Activated T-cell treated with anti-CD3 and anti-CD28 coated beads, Interleukin-2, amount 50 U/mL, for 72 hours (primary cell): ENCODE data around the gene DCTPP1. TPM values are rescaled to one million over a fixed set of nuclear protein-coding genes. Genes with fewer than 3 reads are reported as not detected.

Source experiments
- ATAC-seq, 2 donors: fragments of 150-1000 bp; cut with Tn5 transposase; replicated peaks in 1 of 2; 2 replicates each; pipeline ENCODE4 v1.10.0; 2021; ENCODE audit warnings: moderate library complexity in 2 of 2, mild to moderate bottlenecking in 1 of 2
- DNase-seq, 2 donors: peaks; one replicate each; pipeline ENCODE4 v3.0.0; 2021 to 2022; ENCODE audit warnings: mixed read lengths in 1 of 2
- H3K27ac Mint-ChIP-seq: one replicate; pipeline ENCODE4 v1.8.0; 2022; ENCODE audit warnings: mild to moderate bottlenecking, moderate library complexity, mixed read lengths
- H3K27me3 Mint-ChIP-seq: one replicate; pipeline ENCODE4 v1.8.0; 2022; ENCODE audit warnings: low read depth, mixed read lengths
- H3K36me3 Mint-ChIP-seq, 2 donors: one replicate each; pipeline ENCODE4 v1.8.0; 2022; ENCODE audit warnings: mixed read lengths in 2 of 2, mild to moderate bottlenecking in 1 of 2; ENCODE audit not compliant: insufficient read depth in 2 of 2
- H3K4me1 Mint-ChIP-seq: one replicate; pipeline ENCODE4 v1.8.0; 2022; ENCODE audit warnings: low read depth, mixed read lengths
- H3K4me3 Mint-ChIP-seq, 2 donors: one replicate each; pipeline ENCODE4 v1.8.0; 2022; ENCODE audit warnings: mild to moderate bottlenecking in 2 of 2, mixed read lengths in 2 of 2, moderate library complexity in 2 of 2
- H3K9me3 Mint-ChIP-seq, 2 donors: one replicate each; pipeline ENCODE4 v1.8.0; 2022; ENCODE audit warnings: mixed read lengths in 2 of 2
- total RNA-seq, 2 donors: library from RNA; stranded (reverse); gene quantifications; one replicate each; pipeline ENCODE4 v1.2.3, GENCODE V29; 2022

DCTPP1 gene
- total RNA-seq, 2 donors from 2014 or later: 56.5 to 78.8 TPM

DNA sequence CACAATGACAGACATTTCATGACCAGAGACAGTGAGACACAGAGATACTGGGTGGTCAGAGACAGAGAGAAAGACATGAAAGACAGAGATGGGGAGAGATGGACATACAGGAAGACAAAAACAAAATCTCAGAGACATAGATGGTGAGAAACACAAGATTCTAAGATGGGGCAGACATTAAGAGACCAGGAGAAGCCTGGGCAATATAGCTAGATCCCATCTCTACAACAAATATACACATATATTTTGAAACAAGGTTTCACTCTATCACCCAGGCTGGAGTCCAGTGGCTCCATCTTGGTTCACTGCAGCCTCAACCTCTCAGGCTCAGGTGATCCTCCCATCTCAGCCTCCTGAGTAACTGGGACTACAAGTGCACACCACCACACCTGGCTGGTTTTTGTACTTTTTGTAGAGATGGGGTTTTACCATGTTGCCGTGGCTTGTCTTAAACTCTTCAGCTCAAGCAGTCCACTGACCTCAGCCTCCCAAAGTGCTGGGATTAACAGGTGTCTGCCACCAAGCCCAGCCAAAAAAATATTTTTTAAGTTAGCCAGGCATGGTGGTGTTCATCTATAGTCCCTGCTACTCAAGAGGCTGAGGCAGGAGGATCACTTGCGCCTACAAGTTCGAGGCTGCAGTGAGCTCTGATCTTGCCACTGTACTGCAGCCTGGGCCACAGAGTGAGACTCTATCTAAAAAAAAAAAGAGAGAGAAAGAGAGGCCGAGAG, 49.6 kb downstream of the DCTPP1 start:
- Mint-ChIP-seq H3K27ac (peak overlapping the region; percentile 93), H3K36me3 (peaks cover 9 to 13% of the 10 kb centered on the region in 2 donors), H3K9me3 (peaks cover 0 to 2% of the 10 kb centered on the region in 2 donors), H3K27me3 (no peaks in the 10 kb centered on the region), H3K4me3 (peak overlapping the region; percentile 92 to 99), H3K4me1 (peaks cover 65% of the 10 kb centered on the region)
- no peak for ATAC-seq
- DNase-seq: no peak

DNA sequence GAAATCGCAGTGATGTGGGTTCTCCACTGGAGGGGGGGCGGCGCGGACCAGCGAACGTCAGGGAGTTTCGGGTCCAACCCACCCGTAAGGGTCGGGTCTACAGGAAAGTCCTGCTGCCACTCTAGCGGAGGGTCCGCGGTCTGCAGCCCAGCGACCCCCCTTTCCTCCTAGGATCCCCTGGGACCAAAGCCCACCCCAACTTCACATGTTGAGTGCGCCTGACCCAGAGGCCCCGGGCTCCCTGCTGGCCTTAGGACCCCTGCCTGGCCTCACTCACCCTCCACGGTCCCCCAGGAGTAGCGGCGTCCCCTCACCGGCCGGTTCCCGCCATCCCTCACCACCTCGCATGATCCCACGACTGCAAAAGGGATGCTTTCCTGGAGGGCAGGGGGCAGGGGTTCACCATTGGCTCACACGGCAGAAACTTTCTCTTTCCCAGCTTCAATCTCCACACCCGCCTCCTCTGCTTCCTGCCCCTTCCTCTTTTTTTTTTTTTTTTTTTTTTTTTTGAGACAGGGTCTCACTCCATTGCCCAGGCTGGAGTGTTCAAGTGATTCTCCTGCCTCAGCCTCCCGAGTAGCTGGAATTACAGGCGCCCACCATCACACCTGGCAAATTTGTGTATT, 50.6 kb downstream of the DCTPP1 start:
- no peak overlapping the region for H3K27ac Mint-ChIP-seq
- ATAC-seq (no peak), DNase-seq (no peak)
- peaks cover 9 to 13% of the 10 kb centered on the region in 2 donors for H3K36me3 Mint-ChIP-seq
- H3K27me3 Mint-ChIP-seq: no peaks in the 10 kb centered on the region
- peaks cover 0 to 2% of the 10 kb centered on the region in 2 donors for H3K9me3 Mint-ChIP-seq
- peaks cover 65% of the 10 kb centered on the region for H3K4me1 Mint-ChIP-seq
- peak overlapping the region; percentile 92 to 99 for H3K4me3 Mint-ChIP-seq

DNA sequence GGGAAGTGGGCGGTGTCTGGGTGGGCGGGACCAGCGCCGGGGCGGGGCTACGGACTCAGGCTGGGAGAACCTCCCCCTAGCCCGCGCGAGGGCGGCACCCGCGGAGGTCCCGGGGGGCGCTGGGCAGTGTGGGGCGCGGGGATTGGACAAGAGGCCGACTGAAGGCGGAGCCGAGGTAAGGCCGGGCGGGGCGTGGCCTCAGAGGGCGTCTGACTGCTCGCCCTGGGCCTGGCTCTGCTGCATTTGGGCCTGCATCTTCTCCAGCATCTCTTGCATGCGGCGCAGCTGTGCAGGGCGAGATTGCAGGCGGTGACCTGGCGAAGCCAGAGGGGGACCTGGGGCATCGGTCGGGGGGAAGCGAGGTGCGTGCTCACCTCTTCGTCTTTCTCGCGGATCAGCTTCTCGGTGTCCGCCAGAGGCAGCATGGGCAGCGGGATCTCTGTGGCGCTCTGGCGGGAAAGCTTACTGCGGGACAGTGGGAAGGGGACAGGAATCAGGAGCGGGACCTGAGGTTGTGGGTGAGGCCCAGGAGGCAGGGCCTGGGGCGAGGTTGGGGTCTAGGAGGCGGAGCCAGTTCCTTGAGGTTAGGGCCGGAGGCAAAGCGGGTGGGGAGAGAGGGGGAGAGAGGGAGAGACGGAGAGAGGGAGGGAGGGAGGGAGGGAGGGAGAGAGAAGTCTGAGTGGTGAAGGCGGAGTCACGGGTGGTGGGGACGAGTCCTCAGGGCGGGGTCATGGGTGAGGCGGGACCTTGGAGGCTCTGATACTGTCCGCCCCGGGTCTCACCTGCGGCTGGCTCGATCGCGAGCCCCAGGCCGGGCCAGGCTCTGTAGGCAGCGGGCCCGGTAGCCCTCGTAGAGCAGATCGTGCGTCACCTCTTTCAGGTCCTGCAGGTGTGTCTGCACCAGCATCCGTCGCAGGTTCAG, 51.3 kb downstream of the DCTPP1 start:
- peaks cover 0 to 2% of the 10 kb centered on the region in 2 donors for H3K9me3 Mint-ChIP-seq
- H3K27ac Mint-ChIP-seq: peak overlapping the region; percentile 100
- peaks cover 58% of the 10 kb centered on the region for H3K4me1 Mint-ChIP-seq
- no peaks in the 10 kb centered on the region for H3K27me3 Mint-ChIP-seq
- peaks cover 9 to 11% of the 10 kb centered on the region in 2 donors for H3K36me3 Mint-ChIP-seq
- ATAC-seq (peak; percentile 87 to 90), DNase-seq (peak; percentile 99)
- H3K4me3 Mint-ChIP-seq: peak overlapping the region; percentile 92 to 99

DNA sequence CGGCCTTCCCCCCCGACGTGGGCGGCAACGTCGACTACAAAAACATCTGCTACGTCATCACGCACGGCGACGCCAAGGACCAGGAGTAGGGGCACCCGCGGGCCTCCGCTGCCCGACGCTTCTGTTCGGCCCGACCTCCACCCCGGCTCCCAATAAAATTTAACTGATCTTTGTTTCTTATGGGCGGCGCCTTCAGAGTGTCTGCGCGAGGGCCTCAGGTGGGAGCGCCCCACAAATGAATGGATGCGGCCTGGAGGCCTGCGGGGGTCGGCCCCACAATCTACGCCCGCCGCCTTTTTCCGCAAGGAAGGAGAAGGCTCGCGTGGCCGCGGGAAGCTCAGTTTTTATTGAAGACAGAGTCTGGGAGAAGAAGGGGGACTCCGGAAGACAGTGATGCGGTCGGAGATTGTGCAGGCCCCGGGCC, 52.0 kb downstream of the DCTPP1 start:
- no peaks in the 10 kb centered on the region for H3K27me3 Mint-ChIP-seq
- H3K4me3 Mint-ChIP-seq: peak overlapping the region; percentile 92 to 99
- peaks cover 0 to 2% of the 10 kb centered on the region in 2 donors for H3K9me3 Mint-ChIP-seq
- DNase-seq (peak; percentile 92 to 93), ATAC-seq (peak; percentile 57 to 59)
- H3K4me1 Mint-ChIP-seq: peaks cover 52% of the 10 kb centered on the region
- H3K36me3 Mint-ChIP-seq: peaks cover 9 to 11% of the 10 kb centered on the region in 2 donors
- peak overlapping the region; percentile 100 for H3K27ac Mint-ChIP-seq

DNA sequence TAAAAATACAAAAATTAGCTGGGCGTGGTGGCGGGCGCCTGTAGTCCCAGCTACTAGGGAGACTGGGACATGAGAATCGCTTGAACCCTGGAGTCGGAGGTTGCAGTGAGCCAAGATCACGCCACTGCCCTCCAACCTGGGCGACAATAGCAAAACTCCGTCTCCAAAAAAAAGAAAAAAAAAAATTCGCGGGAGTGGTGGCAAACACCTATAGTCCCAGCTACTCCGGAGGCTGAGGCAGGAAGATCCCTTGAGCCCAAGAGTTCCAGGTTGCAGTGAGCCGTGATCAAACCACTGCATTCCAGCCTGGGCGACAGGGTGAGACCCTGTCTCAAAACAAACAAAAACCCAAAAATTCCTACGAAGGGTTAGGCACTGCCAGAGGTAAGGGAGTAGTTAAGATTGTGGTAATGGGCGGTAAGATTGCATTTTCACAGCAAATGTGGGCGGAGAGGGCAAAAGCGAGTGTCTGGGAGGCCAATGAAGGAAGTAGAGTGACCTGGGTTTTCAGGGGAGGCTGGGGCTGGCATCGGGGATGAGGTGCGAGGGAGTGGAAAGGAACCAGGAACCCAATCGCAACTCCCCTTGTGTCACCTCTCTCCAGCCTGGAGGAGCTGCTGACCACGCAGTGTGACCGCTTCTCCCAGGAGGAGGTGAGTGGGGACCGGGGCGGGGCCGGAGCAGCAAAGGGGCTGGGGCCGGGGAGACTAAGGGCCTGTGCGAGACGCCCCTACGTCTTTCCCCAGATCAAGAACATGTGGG, 52.6 kb downstream of the DCTPP1 start:
- peaks cover 0 to 2% of the 10 kb centered on the region in 2 donors for H3K9me3 Mint-ChIP-seq
- DNase-seq: no peak
- H3K4me3 Mint-ChIP-seq: peak overlapping the region; percentile 92 to 99
- peaks cover 9 to 11% of the 10 kb centered on the region in 2 donors for H3K36me3 Mint-ChIP-seq
- H3K27ac Mint-ChIP-seq: peak overlapping the region; percentile 100
- ATAC-seq: no peak
- H3K4me1 Mint-ChIP-seq: peaks cover 46% of the 10 kb centered on the region
- H3K27me3 Mint-ChIP-seq: no peaks in the 10 kb centered on the region

DNA sequence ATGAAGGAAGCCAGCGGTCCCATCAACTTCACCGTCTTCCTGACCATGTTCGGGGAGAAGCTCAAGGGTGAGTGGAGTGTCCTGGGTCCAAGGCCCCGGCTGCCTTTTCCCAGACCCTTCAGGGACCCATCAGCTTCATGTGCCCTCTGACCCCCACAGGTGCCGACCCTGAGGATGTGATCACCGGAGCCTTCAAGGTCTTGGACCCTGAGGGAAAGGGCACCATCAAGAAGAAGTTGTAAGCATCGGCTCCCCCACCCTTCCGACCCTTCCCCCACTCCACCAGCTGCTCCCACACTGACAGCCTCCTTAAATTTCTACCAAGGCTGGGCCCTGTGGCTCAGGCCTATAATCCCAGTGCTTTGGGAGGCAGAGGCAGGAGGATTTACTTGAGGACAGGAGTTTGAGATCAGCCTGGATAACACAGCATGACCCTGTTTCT, 53.3 kb downstream of the DCTPP1 start:
- ATAC-seq: no peak
- H3K36me3 Mint-ChIP-seq: peaks cover 9 to 11% of the 10 kb centered on the region in 2 donors
- peaks cover 0 to 2% of the 10 kb centered on the region in 2 donors for H3K9me3 Mint-ChIP-seq
- peak overlapping the region; percentile 40 for H3K27ac Mint-ChIP-seq
- DNase-seq: no peak
- H3K4me1 Mint-ChIP-seq: peaks cover 48% of the 10 kb centered on the region
- H3K4me3 Mint-ChIP-seq: peak overlapping the region in 1 of 2 donors; percentile 92
- H3K27me3 Mint-ChIP-seq: no peaks in the 10 kb centered on the region

DNA sequence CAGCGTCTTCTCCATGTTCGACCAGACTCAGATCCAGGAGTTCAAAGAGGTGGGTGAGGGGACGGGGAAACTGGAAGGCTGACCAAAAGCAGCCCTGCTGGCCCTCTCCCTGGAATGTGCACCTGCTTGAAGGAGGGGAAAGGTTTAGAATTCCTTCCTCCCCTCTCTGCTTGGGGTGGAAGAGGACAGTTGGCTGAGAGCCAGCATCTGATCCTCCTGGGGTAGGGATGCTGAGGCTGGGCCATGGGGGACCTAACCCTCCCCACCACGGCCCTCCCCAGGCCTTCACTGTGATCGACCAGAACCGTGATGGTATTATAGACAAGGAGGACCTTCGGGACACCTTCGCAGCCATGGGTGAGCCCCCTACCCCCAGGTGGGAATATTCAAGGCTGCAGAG, 54.0 kb downstream of the DCTPP1 start:
- Mint-ChIP-seq H3K27me3 (no peaks in the 10 kb centered on the region), H3K4me1 (peaks cover 48% of the 10 kb centered on the region), H3K9me3 (peaks cover 0 to 2% of the 10 kb centered on the region in 2 donors), H3K27ac (no peak overlapping the region), H3K4me3 (no peak overlapping the region), H3K36me3 (peaks cover 9 to 11% of the 10 kb centered on the region in 2 donors)
- DNase-seq (no peak), ATAC-seq (no peak)

DNA sequence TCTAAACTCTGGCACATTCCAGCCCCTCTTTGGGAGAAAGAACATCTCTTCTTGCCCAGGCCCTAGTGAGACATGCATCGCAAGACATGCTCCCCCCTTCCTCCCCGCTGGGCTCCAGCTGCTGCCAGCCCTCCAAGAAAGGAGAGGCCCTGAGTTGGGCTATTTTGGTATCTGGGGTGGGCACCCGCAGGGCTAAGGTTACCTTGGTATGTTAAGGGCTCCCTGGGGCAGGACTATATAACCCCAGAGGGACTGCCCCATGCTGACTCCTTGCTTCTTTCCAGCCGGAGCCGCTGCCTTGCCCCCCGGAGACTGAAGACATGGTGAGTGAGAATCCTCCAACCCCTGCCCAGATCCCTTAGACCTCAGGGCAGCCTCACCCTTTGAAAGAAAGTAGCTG, 55.3 kb downstream of the DCTPP1 start, which contains the start of gene MYL11:
MYL11 (plus strand) TSS at position 265 of the 400 bp plus-strand sequence; CDS start at position 321, 56 bp downstream.
- ATAC-seq: no peak
- Mint-ChIP-seq H3K9me3 (no peaks in the 10 kb centered on the region), H3K27ac (peak within 1 kb of the TSS; percentile 65), H3K27me3 (no peaks in the 10 kb centered on the region), H3K4me1 (peaks cover 34% of the 10 kb centered on the region), H3K36me3 (peaks cover 4 to 5% of the 10 kb centered on the region in 2 donors), H3K4me3 (no peak within 1 kb of the TSS)
- DNase-seq: no peak

Other genes with a start within 250 kb of the DCTPP1 start
- gene CORO1A, start 246.4 kb downstream of the DCTPP1 start, total RNA-seq: 100 to 1,000 TPM; 843 to 987 TPM
- gene BOLA2B, start 236.4 kb downstream of the DCTPP1 start, total RNA-seq: 10 to 100 TPM; 73.7 to 87.3 TPM
- 100 to 1,000 TPM in 1 of 2 donors, 10 to 100 TPM in 1; 48.1 to 129 TPM for gene SLX1A, start 236.2 kb downstream of the DCTPP1 start, total RNA-seq
- 10 to 100 TPM; 16.6 to 20.1 TPM for gene SULT1A3, start 230.8 kb downstream of the DCTPP1 start, total RNA-seq
- gene NPIPB13, start 181.6 kb downstream of the DCTPP1 start, total RNA-seq: 10 to 100 TPM; 18.5 to 20.4 TPM
- gene CD2BP2, start 74.7 kb downstream of the DCTPP1 start, total RNA-seq: 10 to 100 TPM; 61.9 to 63.5 TPM
- 10 to 100 TPM; 48.0 to 50.7 TPM for gene TBC1D10B, start 59.5 kb downstream of the DCTPP1 start, total RNA-seq
- 1 to 10 TPM in 1 of 2 donors, not detected in 1; 2.0 TPM for gene MYL11, start 55.2 kb downstream of the DCTPP1 start, total RNA-seq
- 100 to 1,000 TPM; 223 to 233 TPM for gene SEPTIN1, start 47.5 kb downstream of the DCTPP1 start, total RNA-seq
- gene ZNF48, start 34.6 kb downstream of the DCTPP1 start, total RNA-seq: 10 to 100 TPM; 10.5 to 13.1 TPM
- 1 to 10 TPM; 5.8 to 6.3 TPM for gene ZNF771, start 22.4 kb downstream of the DCTPP1 start, total RNA-seq
- gene SEPHS2, start 15.8 kb upstream of the DCTPP1 start, total RNA-seq: 10 to 100 TPM; 67.0 to 82.1 TPM
- gene ITGAL, start 42.7 kb upstream of the DCTPP1 start, total RNA-seq: 100 to 1,000 TPM; 517 to 673 TPM
- gene ZNF768, start 96.5 kb upstream of the DCTPP1 start, total RNA-seq: 10 to 100 TPM; 21.0 to 22.5 TPM
- gene ZNF747, start 104.8 kb upstream of the DCTPP1 start, total RNA-seq: 1 to 10 TPM; 8.3 to 9.2 TPM
- gene ZNF764, start 128.3 kb upstream of the DCTPP1 start, total RNA-seq: 10 to 100 TPM; 10.7 to 12.7 TPM
- gene ZNF688, start 141.7 kb upstream of the DCTPP1 start, total RNA-seq: 10 to 100 TPM; 14.5 TPM
- 10 to 100 TPM; 10.9 to 12.6 TPM for gene ZNF785, start 155.7 kb upstream of the DCTPP1 start, total RNA-seq
- gene ZNF689, start 180.4 kb upstream of the DCTPP1 start, total RNA-seq: 10 to 100 TPM; 12.8 to 17.7 TPM
- 100 to 1,000 TPM; 108 to 124 TPM for gene PRR14, start 220.9 kb upstream of the DCTPP1 start, total RNA-seq
- gene FBRS, start 228.4 kb upstream of the DCTPP1 start, total RNA-seq: 100 to 1,000 TPM; 170 to 185 TPM